ENCODE data around the gene ANAPC5.

DNA sequence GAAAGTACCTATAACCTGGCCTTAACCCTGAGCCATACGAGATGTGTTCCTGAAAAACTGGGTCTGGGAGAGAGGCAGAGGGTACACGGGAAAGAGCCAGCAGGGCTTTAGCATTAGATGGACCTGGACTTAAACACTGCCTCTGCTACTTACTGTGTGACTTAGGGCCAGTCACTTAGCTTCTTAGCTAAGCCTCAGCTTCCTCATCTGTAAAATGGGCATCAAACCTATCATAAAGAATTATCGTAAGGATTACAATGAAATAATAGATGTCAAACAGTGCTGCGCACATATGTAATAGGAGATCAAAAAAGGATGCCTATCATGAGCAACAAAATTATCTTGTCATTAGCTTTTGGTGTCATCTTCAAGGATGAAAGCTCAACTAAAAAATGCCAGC lies 23.6 kb downstream of the ANAPC5 start:
- TF ChIP-seq ZNF274 (IDR thresholded peaks at IDR 0.05; ENCODE audit: low read depth, low read length) = no peak
- no peak for TF ChIP-seq YY1 (IDR thresholded peaks at IDR 0.05; ENCODE audit: insufficient read depth, insufficient read length)

All from NT2/D1 (cell line).